IMR-90 (cell line): ENCODE results near the gene PRKCB. TPM values are rescaled to one million over a fixed set of nuclear protein-coding genes. Genes with fewer than 3 reads are reported as not detected.
"Not testable (repeated sequence)": the region's sequence is repeated elsewhere in the genome, so short reads cannot be mapped to it uniquely, and the experiment has no call there.

Source experiments
- ATAC-seq: fragments of 200-7000 bp; cut with Tn5 transposase; 2 replicates; pipeline ENCODE4 v1.9.1; 2020; ENCODE audit warnings: low read depth, mild to moderate bottlenecking, moderate library complexity
- BruUV-seq: library from RNA; stranded (reverse); fragments of 400-500 nt; replicated peaks from 2 replicates; lab custom pipeline; 2021; lab: Mats Ljungman, UMichigan
- CTCF ChIA-PET: fragments of 300-600 bp; formaldehyde crosslinking; extraction: SDS; loops from one replicate; lab custom pipeline; 2021; ENCODE audit warnings: antibody characterized with exemption; lab: Yijun Ruan, JAX
- POLR2A ChIA-PET: fragments of 300-600 bp; sonication (Branson Sonifier 250); formaldehyde crosslinking; loops from one replicate; lab custom pipeline; 2022; ENCODE audit warnings: antibody characterized with exemption; ENCODE audit not compliant: unreplicated experiment; lab: Charles Lee
- DNase-seq: peaks from one replicate; pipeline ENCODE4 v3.0.0; 2013
- H2AFZ ChIP-seq: replicated peaks from 2 replicates; pipeline ENCODE3; 2013; ENCODE audit warnings: low read length, mild to moderate bottlenecking; ENCODE audit not compliant: poor library complexity
- H2AK5ac ChIP-seq: 2 replicates; pipeline ENCODE4 v1.6.1; 2013; ENCODE audit warnings: low read depth, low read length, inconsistent platforms
- H2AK9ac ChIP-seq: replicated peaks from 2 replicates; pipeline ENCODE3; 2013; ENCODE audit warnings: mild to moderate bottlenecking, low read depth, low read length, moderate library complexity; ENCODE audit not compliant: poor library complexity
- H2BK120ac ChIP-seq: 2 replicates; pipeline ENCODE4 v1.6.1; 2013; ENCODE audit warnings: low read depth, low read length, inconsistent platforms
- H2BK15ac ChIP-seq: 3 replicates; pipeline ENCODE4 v1.6.1; 2013; ENCODE audit warnings: low read depth, low read length, inconsistent platforms
- H2BK20ac ChIP-seq: 2 replicates; pipeline ENCODE4 v1.6.1; 2013; ENCODE audit warnings: low read depth, mild to moderate bottlenecking, inconsistent platforms, low read length, moderate library complexity
- H2BK5ac ChIP-seq: 2 replicates; pipeline ENCODE4 v1.6.1; 2013; ENCODE audit warnings: mild to moderate bottlenecking, low read depth, low read length, inconsistent platforms; ENCODE audit not compliant: poor library complexity, severe bottlenecking
- H3K14ac ChIP-seq: replicated peaks from 2 replicates; pipeline ENCODE4 v1.6.1; 2013; ENCODE audit warnings: low read depth, low read length, inconsistent platforms
- H3K18ac ChIP-seq: 2 replicates; pipeline ENCODE4 v1.6.1; 2013; ENCODE audit warnings: low read depth, low read length, control low read depth
- H3K23ac ChIP-seq: 2 replicates; pipeline ENCODE4 v1.6.1; 2013; ENCODE audit warnings: low read depth, low read length, inconsistent platforms
- H3K27ac ChIP-seq: 2 replicates; pipeline ENCODE4 v1.5.1; 2013; ENCODE audit warnings: mild to moderate bottlenecking, control low read depth, low read length; ENCODE audit not compliant: insufficient read depth
- H3K27me3 ChIP-seq: 2 replicates; pipeline ENCODE4 v1.6.1; 2013; ENCODE audit warnings: low read length; ENCODE audit not compliant: control insufficient read depth, insufficient read depth
- H3K36me3 ChIP-seq: 2 replicates; pipeline ENCODE4 v1.6.1; 2013; ENCODE audit warnings: low read length, mixed read lengths; ENCODE audit not compliant: control insufficient read depth, insufficient read depth
- H3K4ac ChIP-seq: 2 replicates; pipeline ENCODE4 v1.6.1; 2013; ENCODE audit warnings: low read depth, low read length, inconsistent platforms
- H3K4me1 ChIP-seq: 2 replicates; pipeline ENCODE4 v1.6.1; 2013; ENCODE audit warnings: low read length, mixed read lengths; ENCODE audit not compliant: control insufficient read depth, insufficient read depth
- H3K4me2 ChIP-seq: 2 replicates; pipeline ENCODE4 v1.6.1; 2013; ENCODE audit warnings: low read depth, mild to moderate bottlenecking, control low read depth, low read length, moderate library complexity
- H3K4me3 ChIP-seq: 2 replicates; pipeline ENCODE4 v1.5.1; 2013; ENCODE audit warnings: low read depth, mild to moderate bottlenecking, control low read depth, low read length, moderate library complexity; ENCODE audit not compliant: insufficient read depth
- H3K56ac ChIP-seq: 2 replicates; pipeline ENCODE4 v1.6.1; 2013; ENCODE audit warnings: low read length, inconsistent platforms; ENCODE audit not compliant: insufficient read depth; ENCODE audit errors: extremely low read depth
- H3K79me1 ChIP-seq, 2 experiments: 2 replicates each; pipeline ENCODE4 v1.6.1; 2013; ENCODE audit warnings: low read length in 2 of 2, inconsistent platforms in 1 of 2, low read depth in 1 of 2
- H3K9ac ChIP-seq: 2 replicates; pipeline ENCODE4 v1.6.1; 2013; ENCODE audit warnings: low read depth, low read length, control low read depth
- H3K9me1 ChIP-seq: 2 replicates; pipeline ENCODE4 v1.6.1; 2013; ENCODE audit warnings: low read length, inconsistent platforms; ENCODE audit not compliant: insufficient read depth
- H3K9me3 ChIP-seq: 2 replicates; pipeline ENCODE4 v1.6.1; 2013; ENCODE audit warnings: low read length; ENCODE audit not compliant: control insufficient read depth, insufficient read depth
- H4K20me1 ChIP-seq: 2 replicates; pipeline ENCODE4 v1.6.1; 2013; ENCODE audit warnings: low read length, inconsistent platforms; ENCODE audit not compliant: insufficient read depth
- H4K5ac ChIP-seq: 2 replicates; pipeline ENCODE4 v1.6.1; 2013; ENCODE audit warnings: mild to moderate bottlenecking, low read depth, low read length, control low read depth
- H4K8ac ChIP-seq, 2 experiments: 2 replicates each; pipeline ENCODE4 v1.6.1; 2013; ENCODE audit warnings: low read depth in 2 of 2, low read length in 2 of 2, control low read depth in 1 of 2, inconsistent platforms in 1 of 2
- H4K91ac ChIP-seq: 2 replicates; pipeline ENCODE4 v1.6.1; 2013; ENCODE audit warnings: low read depth, low read length, inconsistent platforms; ENCODE audit not compliant: insufficient read depth
- WGBS, 2 experiments: methylation state at CpG; one replicate each; pipeline versions ENCODE4 v1.1.5 to v1.1.7; 2013; ENCODE audit warnings: missing lambda C conversion rate in 2 of 2; ENCODE audit not compliant: insufficient read length in 1 of 2; ENCODE audit errors: extremely low coverage in 2 of 2; 5-methylcytosine and 5-hydroxymethylcytosine counted together
- dilution Hi-C: fragments of 300-500 bp; cut with HindIII; formaldehyde crosslinking; loops from one replicate; pipeline ENCODE4 v1.14.3; 2018; ENCODE audit warnings: low sequenced_read_pairs; ENCODE audit not compliant: unreplicated experiment
- in situ Hi-C: fragments of 300-500 bp; cut with MboI; formaldehyde crosslinking; loops from 3 replicates; pipeline ENCODE4 v1.14.3; 2019; ENCODE audit warnings: low sequenced_read_pairs, inconsistent platforms, mixed read lengths
- intact Hi-C: fragments of 100-400 bp; cut with micrococcal nuclease; formaldehyde crosslinking; loops from 2 replicates; pipeline ENCODE4 v1.10.0; 2022
- polyA plus RNA-seq, 3 experiments: library from polyadenylated mRNA; depleted of rRNA; stranded (reverse); fragments of >200 nt; gene quantifications; 2 replicates each; pipeline ENCODE4 v1.2.3, GENCODE V29; 2012; ENCODE audit warnings: low replicate concordance in 1 of 3
- total RNA-seq: library from RNA; depleted of rRNA; stranded (reverse); fragments of >200 nt; gene quantifications from 2 replicates; pipeline ENCODE4 v1.2.3, GENCODE V29; 2012

PRKCB gene
- total and polyA plus RNA-seq, 2 of the 4 experiments (the other 2 are of a cell fraction), result under 0.01 TPM; not detected in 1

GRCh38 chr16:24152048-24152447, 316.3 kb downstream of the PRKCB start:
- dilution Hi-C loops, BruUV-seq, H3K23ac ChIP-seq, H3K4ac ChIP-seq, H2AK5ac ChIP-seq, H3K4me3 ChIP-seq, CTCF ChIA-PET, H4K5ac ChIP-seq, H3K4me1 ChIP-seq, H3K18ac ChIP-seq, POLR2A ChIA-PET, H3K4me2 ChIP-seq, H3K79me1 ChIP-seq, H2BK5ac ChIP-seq, H2AK9ac ChIP-seq, intact Hi-C loops, H4K91ac ChIP-seq, H3K9ac ChIP-seq, H3K56ac ChIP-seq, H2BK15ac ChIP-seq, H3K9me1 ChIP-seq, in situ Hi-C loops, H4K8ac ChIP-seq, H3K27ac ChIP-seq, H2BK20ac ChIP-seq, H3K27me3 ChIP-seq, H3K9me3 ChIP-seq, H4K20me1 ChIP-seq, H3K36me3 ChIP-seq, ATAC-seq, DNase-seq, H2AFZ ChIP-seq, H3K14ac ChIP-seq, H2BK120ac ChIP-seq: not testable (repeated sequence)
- 45% methylated on average over 2 of the region's 10 CpGs; no CpG with 5 or more reads in 1 of the 2 experiments for WGBS, 2 experiments
